Endothelial cell of umbilical vein (primary cell): ENCODE measurements around the gene HRK. TPM values are rescaled to one million over a fixed set of nuclear protein-coding genes. Genes with fewer than 3 reads are reported as not detected.

Source experiments
- BruUV-seq: library from RNA; stranded (reverse); fragments of 400-500 nt; replicated peaks from 2 replicates; lab custom pipeline; 2021; lab: Mats Ljungman, UMichigan
- CTCF ChIA-PET: fragments of 300-600, 350-600 bp; sonication (Branson Sonifier 250); formaldehyde crosslinking; loops from one replicate; lab custom pipeline; 2021; ENCODE audit warnings: antibody characterized with exemption, inconsistent platforms; lab: Charles Lee
- POLR2A ChIA-PET: fragments of 300-600, 350-600 bp; sonication (Branson Sonifier 250); formaldehyde crosslinking; loops from one replicate; lab custom pipeline; 2021; ENCODE audit warnings: antibody characterized with exemption, inconsistent platforms; lab: Charles Lee
- DNase-seq: peaks from one replicate; pipeline ENCODE4 v3.0.0-alpha.2; 2011; ENCODE audit warnings: low read depth, low spot score
- FAIRE-seq: peaks from 2 replicates; lab custom pipeline; 2011; peaks lifted over from hg19 to GRCh38; lab: Jason Lieb, UNC
- H2AFZ ChIP-seq: 2 replicates; pipeline ENCODE4 v1.6.0; 2012; ENCODE audit warnings: low read depth, low read length, control low read depth, inconsistent platforms
- H3K27ac ChIP-seq: 2 replicates; pipeline ENCODE4 v1.5.1; 2011; ENCODE audit warnings: low read depth, mild to moderate bottlenecking, control low read depth, low read length, moderate library complexity; ENCODE audit not compliant: insufficient read depth
- H3K27me3 ChIP-seq, 2 experiments: 2 replicates each; pipeline versions ENCODE4 v1.6.0 to v1.6.1; 2011; ENCODE audit warnings: low read length in 2 of 2, mixed read lengths in 1 of 2; ENCODE audit not compliant: control insufficient read depth in 2 of 2, insufficient read depth in 2 of 2
- H3K36me3 ChIP-seq, 2 experiments: 2 replicates in 1 of 2; 3 replicates in 1 of 2; pipeline ENCODE4 v1.5.1; 2011; ENCODE audit warnings: low read length in 2 of 2, mild to moderate bottlenecking in 1 of 2, moderate library complexity in 1 of 2; ENCODE audit not compliant: control insufficient read depth in 2 of 2, insufficient read depth in 2 of 2; ENCODE audit errors: extremely low read depth in 1 of 2
- H3K4me1 ChIP-seq: 3 replicates; pipeline ENCODE4 v1.5.1; 2011; ENCODE audit warnings: mild to moderate bottlenecking, low read length; ENCODE audit not compliant: control insufficient read depth, insufficient read depth; ENCODE audit errors: extremely low read depth
- H3K4me2 ChIP-seq: 2 replicates; pipeline ENCODE4 v1.6.1; 2011; ENCODE audit warnings: low read length, control low read depth, mixed read lengths; ENCODE audit not compliant: insufficient read depth
- H3K4me3 ChIP-seq, 3 experiments: fragments of 200-600 bp in 1 of 3; sonication (generic), shearing (Covaris generic) in 1 of 3; replicated peaks in 1 of 3; 2 replicates each; pipeline ENCODE4 v1.5.1; 2011 to 2016; ENCODE audit warnings: control low read depth in 3 of 3, low read length in 3 of 3, mild to moderate bottlenecking in 2 of 3, inconsistent platforms in 1 of 3, low read depth in 1 of 3, moderate library complexity in 1 of 3; ENCODE audit not compliant: insufficient read depth in 1 of 3
- H3K79me2 ChIP-seq: 2 replicates; pipeline ENCODE4 v1.6.0; 2012; ENCODE audit warnings: low read length, inconsistent platforms; ENCODE audit not compliant: control insufficient read depth, insufficient read depth
- H3K9ac ChIP-seq: replicated peaks from 2 replicates; pipeline ENCODE3; 2011; ENCODE audit warnings: low read length, control low read depth; ENCODE audit not compliant: insufficient read depth; ENCODE audit errors: extremely low read depth
- H3K9me1 ChIP-seq: replicated peaks from 3 replicates; pipeline ENCODE4 v1.6.0; 2011; ENCODE audit warnings: mild to moderate bottlenecking, low read length; ENCODE audit not compliant: control insufficient read depth, insufficient read depth; ENCODE audit errors: extremely low read depth
- H3K9me3 ChIP-seq: replicated peaks from 2 replicates; pipeline ENCODE4 v1.5.1; 2012; ENCODE audit warnings: low read length, inconsistent platforms; ENCODE audit not compliant: control insufficient read depth, insufficient read depth
- H4K20me1 ChIP-seq: replicated peaks from 2 replicates; pipeline ENCODE3; 2011; ENCODE audit warnings: mild to moderate bottlenecking, low read length; ENCODE audit not compliant: control insufficient read depth, insufficient read depth; ENCODE audit errors: extremely low read depth
- CTCF ChIP-seq, 2 donors: IDR thresholded peaks; 1 replicate in 1 of 2; 2 replicates in 1 of 2; pipeline ENCODE4 v1.5.1; 2011; ENCODE audit warnings: low read length in 2 of 2, mild to moderate bottlenecking in 2 of 2, moderate library complexity in 2 of 2, control low read depth in 1 of 2, inconsistent platforms in 1 of 2, low read depth in 1 of 2; ENCODE audit not compliant: insufficient read depth in 1 of 2; ENCODE audit errors: extremely low read depth in 1 of 2
- EZH2 ChIP-seq: IDR thresholded peaks from 2 replicates; pipeline ENCODE4 v1.6.1; 2012; ENCODE audit warnings: borderline replicate concordance, low read depth, mild to moderate bottlenecking, moderate library complexity, low read length, inconsistent platforms; ENCODE audit not compliant: severe bottlenecking
- FOS ChIP-seq: IDR thresholded peaks from 2 replicates; pipeline ENCODE4 v1.6.1; 2011; ENCODE audit warnings: mild to moderate bottlenecking, low read length, moderate library complexity, borderline replicate concordance; ENCODE audit not compliant: insufficient read depth
- GATA2 ChIP-seq: IDR thresholded peaks from 2 replicates; pipeline ENCODE4 v1.7.0; 2011; ENCODE audit warnings: low read depth, mild to moderate bottlenecking, moderate library complexity, mixed read lengths, low read length; ENCODE audit not compliant: insufficient read length, insufficient read depth
- JUN ChIP-seq: IDR thresholded peaks from 2 replicates; pipeline ENCODE4 v1.6.1; 2011; ENCODE audit warnings: borderline replicate concordance, low read depth; ENCODE audit not compliant: insufficient read length, insufficient read depth
- MAX ChIP-seq: IDR thresholded peaks from 2 replicates; pipeline ENCODE4 v1.6.1; 2011; ENCODE audit not compliant: insufficient read depth, insufficient read length
- POLR2A ChIP-seq: IDR thresholded peaks from 2 replicates; pipeline ENCODE4 v1.6.1; 2012; ENCODE audit warnings: low read depth, mild to moderate bottlenecking, control low read depth, low read length
- dilution Hi-C: fragments of 300-500 bp; cut with MboI; formaldehyde crosslinking; loops from one replicate; pipeline ENCODE4 v1.15.0; 2019; ENCODE audit warnings: low sequenced_read_pairs; ENCODE audit not compliant: extremely low pct_ligation_motif_present
- intact Hi-C: fragments of 100-400 bp; cut with micrococcal nuclease; formaldehyde crosslinking; loops from one replicate; pipeline ENCODE4 v1.10.0; 2022
- polyA plus RNA-seq, 4 experiments: library from polyadenylated mRNA; depleted of rRNA in 3 of 4; stranded (reverse) in 3 of 4; unstranded in 1 of 4; fragments of >200 nt; gene quantifications; 2 replicates each; pipeline versions ENCODE4 v1.2.1 to v1.2.3, GENCODE V29; 2011 to 2012; ENCODE audit warnings: missing spikeins in 1 of 4
- total RNA-seq: library from RNA; stranded (reverse); gene quantifications from 2 replicates; pipeline ENCODE4 v1.2.3, GENCODE V29; 2021

Gene HRK
- total and polyA plus RNA-seq, 2 donors (not counting 3 experiments of a cell fraction or from before 2014, with no cell fraction given), result not detected

GRCh38 chr12:116880817-116881324, 370 bp downstream of the HRK start:
- POLR2A ChIA-PET, result no interaction called here
- Histone ChIP-seq H3K27me3 (peaks cover 57 to 72% of the 10 kb centered on the region in 2 experiments), H3K36me3 (no peaks in the 10 kb centered on the region), H2AFZ (no peak overlapping the region), H3K79me2 (no peaks in the 10 kb centered on the region), H3K9ac (no peak overlapping the region), H3K9me3 (no peaks in the 10 kb centered on the region), H3K4me2 (peak overlapping the region; percentile 30), H3K4me1 (no peaks in the 10 kb centered on the region), H3K9me1 (no peaks in the 10 kb centered on the region), H3K4me3 (no peak overlapping the region), H4K20me1 (no peaks in the 10 kb centered on the region), H3K27ac (no peak overlapping the region)
- peak; percentile 13 for DNase-seq
- no TSS peak for BruUV-seq
- dilution Hi-C loops, result no loop called here
- intact Hi-C loops, result loop anchor here (5.0 kb wide), 1 partner anchor 109 kb away; no protein-coding TSS in a partner anchor
- CTCF ChIA-PET, result interaction anchor here (0.8 to 3.9 kb wide), 4 partner anchors 9 to 177 kb away, joined by 3 to 61 read pairs (median 6); no protein-coding TSS in a partner anchor
- TF ChIP-seq EZH2 (peak; percentile 21), POLR2A (no peak)
- no peak for FAIRE-seq

DNA sequence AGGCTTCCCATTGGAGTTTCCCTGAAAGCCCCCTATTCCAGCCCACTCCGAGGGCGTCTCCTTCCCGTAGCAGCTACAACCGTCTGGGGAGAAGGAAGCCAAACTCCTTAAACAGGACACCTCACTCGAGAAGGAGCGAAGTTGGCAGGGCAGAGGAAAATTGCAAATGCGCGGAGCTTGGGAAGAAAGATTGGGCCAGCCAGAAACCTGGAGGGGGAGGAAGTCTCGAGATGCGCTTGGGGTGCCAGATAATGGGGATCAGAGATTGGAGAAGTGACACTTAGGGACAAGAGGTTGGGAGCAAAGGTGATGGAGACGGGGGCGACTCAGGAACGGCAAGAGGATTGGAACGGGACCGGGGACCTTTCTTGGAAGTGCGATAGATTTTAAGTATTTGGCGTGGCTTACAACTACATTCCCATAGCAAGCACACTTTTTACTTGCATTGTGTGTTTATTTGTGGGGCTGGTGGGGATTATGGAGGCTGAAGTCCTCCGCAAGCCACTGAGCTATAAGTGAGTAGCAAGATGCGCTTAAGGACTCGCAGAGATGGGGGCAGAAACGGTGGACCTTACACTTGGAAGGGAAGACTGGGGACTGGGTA, 926 bp downstream of the HRK start:
- no peak for TF ChIP-seq JUN
- TF ChIP-seq GATA2, result no peak
- no peak for TF ChIP-seq MAX
- no peak for TF ChIP-seq POLR2A
- TF ChIP-seq FOS, result no peak
- no peak for TF ChIP-seq CTCF (IDR thresholded peaks at IDR 0.05; ENCODE audit: extremely low read depth in 1 of 2, insufficient read depth in 1 of 2, low read depth in 1 of 2, low read length in 2 of 2)
- TF ChIP-seq EZH2, result no peak
- intact Hi-C loops, result loop anchor here (5.0 kb wide), 1 partner anchor 108 kb away; no protein-coding TSS in a partner anchor
- Histone ChIP-seq H3K9ac (no peak overlapping the region), H3K9me3 (no peaks in the 10 kb centered on the region), H3K4me2 (no peak overlapping the region), H4K20me1 (no peaks in the 10 kb centered on the region), H3K79me2 (no peaks in the 10 kb centered on the region), H3K9me1 (no peaks in the 10 kb centered on the region), H3K4me1 (no peaks in the 10 kb centered on the region), H3K4me3 (no peak overlapping the region), H3K36me3 (no peaks in the 10 kb centered on the region), H2AFZ (no peak overlapping the region), H3K27me3 (peaks cover 59 to 74% of the 10 kb centered on the region in 2 experiments), H3K27ac (no peak overlapping the region)
- FAIRE-seq (no peak), DNase-seq (peak; percentile 33)
- ChIA-PET CTCF (interaction anchor here (0.7 to 3.9 kb wide), 4 partner anchors 9 to 177 kb away, joined by 3 to 61 read pairs (median 4); no protein-coding TSS in a partner anchor), POLR2A (no interaction called here)
- BruUV-seq, result no TSS peak
- dilution Hi-C loops, result no loop called here
